GM12801 (cell line): ENCODE results near the gene NNMT.

ENCODE experiments used
- TF ChIP-seq, protein P1 (sequence below): IDR thresholded peaks from one replicate; pipeline ENCODE4 v1.5.1; 2011; ENCODE audit warnings: control low read depth; ENCODE audit not compliant: insufficient read length; ENCODE audit errors: extremely low read depth

The NNMT gene

DNA sequence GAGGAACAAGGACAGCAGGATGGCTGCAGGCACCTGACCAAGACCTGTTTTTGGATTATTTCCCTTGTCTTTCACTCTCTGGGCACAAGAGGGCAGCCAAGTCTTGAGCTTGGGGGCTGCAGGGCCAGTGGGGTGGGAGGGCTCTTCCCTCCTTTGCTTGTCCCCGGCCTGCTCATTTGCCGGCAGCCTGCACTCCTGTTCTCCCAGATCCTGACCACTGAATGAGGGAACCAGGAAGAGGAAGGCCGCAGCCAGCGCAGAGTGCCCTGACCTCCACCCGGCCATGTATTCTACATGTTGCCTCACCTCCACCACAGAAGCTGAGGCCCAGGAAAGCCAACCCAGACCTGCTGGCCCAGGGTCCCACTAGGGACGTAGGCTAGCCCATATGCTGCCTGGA, 15.5 kb upstream of the NNMT start:
- TF ChIP-seq, protein P1, sequence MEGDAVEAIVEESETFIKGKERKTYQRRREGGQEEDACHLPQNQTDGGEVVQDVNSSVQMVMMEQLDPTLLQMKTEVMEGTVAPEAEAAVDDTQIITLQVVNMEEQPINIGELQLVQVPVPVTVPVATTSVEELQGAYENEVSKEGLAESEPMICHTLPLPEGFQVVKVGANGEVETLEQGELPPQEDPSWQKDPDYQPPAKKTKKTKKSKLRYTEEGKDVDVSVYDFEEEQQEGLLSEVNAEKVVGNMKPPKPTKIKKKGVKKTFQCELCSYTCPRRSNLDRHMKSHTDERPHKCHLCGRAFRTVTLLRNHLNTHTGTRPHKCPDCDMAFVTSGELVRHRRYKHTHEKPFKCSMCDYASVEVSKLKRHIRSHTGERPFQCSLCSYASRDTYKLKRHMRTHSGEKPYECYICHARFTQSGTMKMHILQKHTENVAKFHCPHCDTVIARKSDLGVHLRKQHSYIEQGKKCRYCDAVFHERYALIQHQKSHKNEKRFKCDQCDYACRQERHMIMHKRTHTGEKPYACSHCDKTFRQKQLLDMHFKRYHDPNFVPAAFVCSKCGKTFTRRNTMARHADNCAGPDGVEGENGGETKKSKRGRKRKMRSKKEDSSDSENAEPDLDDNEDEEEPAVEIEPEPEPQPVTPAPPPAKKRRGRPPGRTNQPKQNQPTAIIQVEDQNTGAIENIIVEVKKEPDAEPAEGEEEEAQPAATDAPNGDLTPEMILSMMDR = no peak

GRCh38 chr11:114281388-114281956, 14.7 kb upstream of the NNMT start:
- TF ChIP-seq, protein P1 = no peak

DNA sequence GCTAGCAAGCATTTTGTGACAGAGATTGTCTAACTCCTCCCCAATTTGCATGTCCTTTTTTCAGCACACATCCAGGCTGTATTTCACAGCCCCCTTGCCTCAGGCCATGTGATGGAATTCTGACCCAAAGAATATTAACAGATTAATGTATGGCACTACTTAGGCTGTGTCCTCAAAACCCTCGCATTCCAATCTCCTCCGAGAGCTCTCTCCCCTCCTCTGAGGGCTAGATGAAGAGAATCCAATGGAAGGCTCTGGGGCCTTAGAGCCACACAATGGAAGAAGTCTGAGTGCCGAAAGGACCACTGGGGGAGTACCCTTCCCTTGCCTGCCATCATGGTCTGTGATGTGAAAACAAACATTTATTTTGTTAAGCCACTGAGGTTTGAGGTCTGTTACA, 13.7 kb upstream of the NNMT start:
- TF ChIP-seq, protein P1 = no peak

- TF ChIP-seq, protein P1 = no peak
Observed at GRCh38 chr11:114283422-114283821, 12.8 kb upstream of the NNMT start.

- TF ChIP-seq, protein P1 = no peak
Observed at GRCh38 chr11:114284021-114284420, 12.2 kb upstream of the NNMT start.

- TF ChIP-seq, protein P1 = no peak
Observed at GRCh38 chr11:114284914-114285313, 11.3 kb upstream of the NNMT start.

DNA sequence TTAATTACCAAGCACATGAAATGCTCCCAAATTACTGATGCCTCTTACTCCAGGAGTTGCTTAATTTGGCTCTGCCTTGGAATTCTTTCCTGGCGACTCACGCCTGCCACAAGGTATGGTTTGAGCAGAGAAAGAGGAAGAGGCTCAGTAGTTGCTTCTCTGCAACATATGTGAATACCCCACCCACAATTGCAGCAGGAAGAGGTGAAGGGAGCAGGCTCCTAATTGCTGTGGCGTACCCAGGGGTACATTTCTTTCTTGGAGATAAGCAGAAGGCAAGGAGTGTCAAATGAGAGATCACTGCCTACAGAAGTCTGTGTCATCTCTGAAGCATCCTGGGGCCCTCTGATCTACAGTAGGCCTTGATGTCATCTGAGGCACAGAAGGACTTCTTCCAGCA, 10.6 kb upstream of the NNMT start:
- TF ChIP-seq, protein P1 = no peak
